SK-N-SH (cell line): ENCODE results near the gene NTM. TPM values are rescaled to one million over a fixed set of nuclear protein-coding genes. Genes with fewer than 3 reads are reported as not detected.

Experiments used
- CTCF ChIA-PET: fragments of 300-600, 350-600 bp; formaldehyde crosslinking; extraction: SDS; loops from one replicate; lab custom pipeline; 2021; lab: Yijun Ruan, JAX
- POLR2A ChIA-PET: fragments of 350-600 bp; sonication (Branson Sonifier 250); formaldehyde crosslinking; extraction: SDS; loops from one replicate; lab custom pipeline; 2020; ENCODE audit warnings: antibody characterized with exemption, inconsistent platforms; lab: Yijun Ruan, JAX
- DNase-seq: peaks from one replicate; pipeline ENCODE4 v3.0.0; 2012
- H2AFZ ChIP-seq: fragments of 200-600 bp; sonication (generic); 2 replicates; pipeline ENCODE4 v1.8.1; 2016; ENCODE audit warnings: antibody characterized with exemption, mild to moderate bottlenecking, low read depth
- H3F3A ChIP-seq: fragments of 200-600 bp; sonication (generic); replicated peaks from 2 replicates; pipeline ENCODE3; 2016; ENCODE audit warnings: antibody characterized with exemption, mild to moderate bottlenecking; ENCODE audit not compliant: insufficient read depth
- H3K27ac ChIP-seq, 2 experiments: fragments of 200-500 bp in 1 of 2; fragments of 200-600 bp in 1 of 2; sonication (Bioruptor generic) in 1 of 2; sonication (generic), shearing (Covaris generic) in 1 of 2; 2 replicates each; pipeline versions ENCODE4 v1.5.1 to v1.6.1; 2014 to 2016; ENCODE audit warnings: low read depth in 2 of 2, inconsistent platforms in 1 of 2, low read length in 1 of 2, mild to moderate bottlenecking in 1 of 2, mixed read lengths in 1 of 2
- H3K27me3 ChIP-seq: fragments of 200-600 bp; sonication (generic), shearing (Covaris generic); 2 replicates; pipeline ENCODE4 v1.6.1; 2016; ENCODE audit warnings: mixed run types; ENCODE audit not compliant: insufficient read depth
- H3K36me3 ChIP-seq, 2 experiments: fragments of 200-500 bp in 1 of 2; fragments of 200-600 bp in 1 of 2; sonication (Bioruptor generic) in 1 of 2; sonication (generic) in 1 of 2; replicated peaks in 1 of 2; 2 replicates each; pipeline versions ENCODE3 to v1.5.1; 2014 to 2016; ENCODE audit warnings: low read length in 1 of 2, mild to moderate bottlenecking in 1 of 2; ENCODE audit not compliant: insufficient read depth in 2 of 2, control insufficient read depth in 1 of 2
- H3K4me1 ChIP-seq, 2 experiments: fragments of 200-500 bp in 1 of 2; fragments of 200-600 bp in 1 of 2; sonication (Bioruptor generic) in 1 of 2; sonication (generic), shearing (Covaris generic) in 1 of 2; 2 replicates each; pipeline versions ENCODE4 v1.5.1 to v1.6.1; 2014 to 2016; ENCODE audit warnings: low read depth in 1 of 2, low read length in 1 of 2, mixed run types in 1 of 2; ENCODE audit not compliant: insufficient read depth in 2 of 2, control insufficient read depth in 1 of 2
- H3K4me2 ChIP-seq: fragments of 200-600 bp; sonication (generic), shearing (Covaris generic); 2 replicates; pipeline ENCODE4 v1.6.1; 2017; ENCODE audit warnings: mixed run types
- H3K4me3 ChIP-seq, 2 experiments: fragments of 200-500 bp in 1 of 2; fragments of 200-600 bp in 1 of 2; sonication (Bioruptor generic) in 1 of 2; sonication (generic), shearing (Covaris generic) in 1 of 2; 2 replicates each; pipeline versions ENCODE4 v1.5.1 to v1.8.1; 2014 to 2016; ENCODE audit warnings: low read depth in 2 of 2, inconsistent platforms in 1 of 2, low read length in 1 of 2, mild to moderate bottlenecking in 1 of 2, mixed read lengths in 1 of 2, moderate library complexity in 1 of 2
- H3K79me2 ChIP-seq: fragments of 200-600 bp; sonication (generic); 2 replicates; pipeline ENCODE4 v1.8.1; 2017; ENCODE audit warnings: mild to moderate bottlenecking; ENCODE audit not compliant: insufficient read depth
- H3K9ac ChIP-seq: fragments of 200-600 bp; sonication (generic); 2 replicates; pipeline ENCODE4 v1.6.1; 2017; ENCODE audit warnings: mixed run types
- H3K9me2 ChIP-seq: fragments of 200-600 bp; sonication (generic); 2 replicates; pipeline ENCODE4 v1.6.1; 2017; ENCODE audit warnings: mixed run types
- H3K9me3 ChIP-seq: fragments of 200-600 bp; sonication (generic); 2 replicates; pipeline ENCODE4 v1.6.1; 2017; ENCODE audit warnings: mixed run types, mild to moderate bottlenecking, moderate library complexity
- H4K20me1 ChIP-seq: fragments of 200-600 bp; sonication (generic); 2 replicates; pipeline ENCODE4 v1.6.1; 2017; ENCODE audit warnings: mild to moderate bottlenecking, mixed run types; ENCODE audit not compliant: insufficient read depth
- CTCF ChIP-seq: fragments of 200-600 bp; sonication (generic); IDR thresholded peaks from 2 replicates; pipeline ENCODE4 v1.6.1; 2017; ENCODE audit warnings: antibody characterized with exemption, mild to moderate bottlenecking, moderate library complexity
- EP300 ChIP-seq, 2 experiments: IDR thresholded peaks; 2 replicates each; pipeline versions ENCODE4 v1.4.0 to v1.6.1; 2012; ENCODE audit warnings: borderline replicate concordance in 1 of 2, low read depth in 1 of 2, low read length in 1 of 2
- FOSL2 ChIP-seq: IDR thresholded peaks from 2 replicates; pipeline ENCODE4 v1.4.0; 2012; ENCODE audit warnings: low read depth, mild to moderate bottlenecking, moderate library complexity, borderline replicate concordance
- FOXJ3 ChIP-seq: sonication (generic); formaldehyde crosslinking; IDR thresholded peaks from 2 replicates; pipeline ENCODE4 v1.5.1; 2020; ENCODE audit warnings: mild to moderate bottlenecking, missing genetic modification reagents
- FOXM1 ChIP-seq: IDR thresholded peaks from 2 replicates; pipeline ENCODE4 v1.4.0; 2012; ENCODE audit warnings: low read depth, mild to moderate bottlenecking
- NFIC ChIP-seq: IDR thresholded peaks from 2 replicates; pipeline ENCODE4 v1.4.0; 2012; ENCODE audit warnings: borderline replicate concordance
- NRF1 ChIP-seq: IDR thresholded peaks from 2 replicates; pipeline ENCODE4 v1.6.1; 2012; ENCODE audit warnings: low read depth, mild to moderate bottlenecking, low read length
- POLR2AphosphoS5 ChIP-seq: IDR thresholded peaks from 2 replicates; pipeline ENCODE4 v1.6.1; 2012; ENCODE audit warnings: low read depth, low read length
- RFX5 ChIP-seq: IDR thresholded peaks from 2 replicates; pipeline ENCODE4 v1.6.1; 2012; ENCODE audit warnings: mild to moderate bottlenecking, improper control_type of control experiment, low read length
- SMC3 ChIP-seq: IDR thresholded peaks from 2 replicates; pipeline ENCODE4 v1.6.1; 2012; ENCODE audit warnings: low read depth, low read length, improper control_type of control experiment
- TEAD4 ChIP-seq: IDR thresholded peaks from 2 replicates; pipeline ENCODE4 v1.4.0; 2012; ENCODE audit warnings: mild to moderate bottlenecking, borderline replicate concordance; ENCODE audit not compliant: insufficient read depth
- ZBTB33 ChIP-seq: IDR thresholded peaks from 2 replicates; pipeline ENCODE4 v1.4.0; 2012; ENCODE audit warnings: low read depth, borderline replicate concordance
- WGBS: methylation state at CpG from one replicate; pipeline ENCODE4 v1.1.6; 2017; ENCODE audit warnings: low lambda C conversion rate; 5-methylcytosine and 5-hydroxymethylcytosine counted together
- polyA plus RNA-seq, 3 experiments: library from polyadenylated mRNA; depleted of rRNA; stranded (reverse); fragments of >200 nt; gene quantifications; 2 replicates each; pipeline ENCODE4 v1.2.3, GENCODE V29; 2012
- TF ChIP-seq, protein P1 (sequence below): fragments of 150-350 bp; IDR thresholded peaks from 2 replicates; pipeline ENCODE4 v1.6.1; 2017; ENCODE audit warnings: antibody characterized with exemption, low read length, low read depth, borderline replicate concordance

Gene NTM
- polyA plus RNA-seq, 1 of the 3 experiments (the other 2 are of a cell fraction) = 20.0 TPM

- no peak for TF ChIP-seq CTCF
Measured at GRCh38 chr11:132226522-132226921, 856.1 kb downstream of the NTM start (continued).

GRCh38 chr11:132228746-132229325 is 858.4 kb downstream of the NTM start:
- no peaks in the 10 kb centered on the region for H4K20me1 ChIP-seq
- H3K27ac ChIP-seq = no peak overlapping the region
- CTCF ChIA-PET = no interaction called here
- no peaks in the 10 kb centered on the region for H3F3A ChIP-seq
- H3K9me3 ChIP-seq = no peaks in the 10 kb centered on the region
- no peak for TF ChIP-seq FOXM1
- TF ChIP-seq NFIC = no peak
- TF ChIP-seq FOXJ3 = no peak
- TF ChIP-seq FOSL2 = peak; percentile 14; the same call in 1 of the 2 replicates
- no peak for DNase-seq
- H3K9me2 ChIP-seq = no peaks in the 10 kb centered on the region
- WGBS = 70% methylated on average over 11 of the region's 11 CpGs
- POLR2A ChIA-PET = no interaction called here
- H3K9ac ChIP-seq = no peak overlapping the region
- no peak overlapping the region for H2AFZ ChIP-seq
- no peaks in the 10 kb centered on the region for H3K4me1 ChIP-seq
- H3K4me3 ChIP-seq = no peak overlapping the region
- H3K36me3 ChIP-seq = no peaks in the 10 kb centered on the region
- no peak overlapping the region for H3K4me2 ChIP-seq
- H3K79me2 ChIP-seq = no peaks in the 10 kb centered on the region
- H3K27me3 ChIP-seq = no peaks in the 10 kb centered on the region

- DNase-seq = no peak
- 0 out of 4 replicates have a peak, but pooled peaks cover 0 to 7% of the 10 kb centered on the region in 2 experiments for H3K4me1 ChIP-seq
- no peaks in the 10 kb centered on the region for H3K9me2 ChIP-seq
- H3K27ac ChIP-seq = no peak overlapping the region
- no peak overlapping the region for H3K4me2 ChIP-seq
- 59% methylated on average over 10 of the region's 13 CpGs for WGBS
- no peak overlapping the region for H3K4me3 ChIP-seq
- H3F3A ChIP-seq = no peaks in the 10 kb centered on the region
- no peaks in the 10 kb centered on the region for H3K79me2 ChIP-seq
- no peaks in the 10 kb centered on the region for H3K36me3 ChIP-seq
- TF ChIP-seq, protein P1, sequence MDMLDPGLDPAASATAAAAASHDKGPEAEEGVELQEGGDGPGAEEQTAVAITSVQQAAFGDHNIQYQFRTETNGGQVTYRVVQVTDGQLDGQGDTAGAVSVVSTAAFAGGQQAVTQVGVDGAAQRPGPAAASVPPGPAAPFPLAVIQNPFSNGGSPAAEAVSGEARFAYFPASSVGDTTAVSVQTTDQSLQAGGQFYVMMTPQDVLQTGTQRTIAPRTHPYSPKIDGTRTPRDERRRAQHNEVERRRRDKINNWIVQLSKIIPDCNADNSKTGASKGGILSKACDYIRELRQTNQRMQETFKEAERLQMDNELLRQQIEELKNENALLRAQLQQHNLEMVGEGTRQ = no peak
- TF ChIP-seq EP300 (IDR thresholded peaks at IDR 0.05; ENCODE audit: borderline replicate concordance in 1 of 2, low read depth in 1 of 2, low read length in 1 of 2) (no peak), ZBTB33 (no peak), NRF1 (no peak), RFX5 (no peak), TEAD4 (no peak), POLR2AphosphoS5 (no peak), SMC3 (no peak)
- no peaks in the 10 kb centered on the region for H4K20me1 ChIP-seq
- POLR2A ChIA-PET = no interaction called here
- CTCF ChIA-PET = interaction anchor here (0.8 to 0.9 kb wide), 2 partner anchors 11 to 537 kb away, joined by 3 to 4 read pairs; no protein-coding TSS in a partner anchor
- no peaks in the 10 kb centered on the region for H3K27me3 ChIP-seq
- no peak overlapping the region for H3K9ac ChIP-seq
- H2AFZ ChIP-seq = no peak overlapping the region
- H3K9me3 ChIP-seq = no peaks in the 10 kb centered on the region
Measured at GRCh38 chr11:132231656-132232347, 861.4 kb downstream of the NTM start.
